ENCODE measurements around the gene CEACAM6. TPM values are rescaled to one million over a fixed set of nuclear protein-coding genes. Genes with fewer than 3 reads are reported as not detected.

Gene CEACAM6
- total RNA-seq, 1 donor from 2014 or later: 1.1 TPM

- peak; percentile 77 for TF ChIP-seq CTCF (conservative IDR thresholded peaks at IDR 0.05; ENCODE audit: low read depth, low read length)
- no peak overlapping the region for H3K4me3 ChIP-seq (ENCODE audit: low read depth, low read length)
- DNase-seq (ENCODE audit: low read depth): peak; percentile 6
Measured at GRCh38 chr19:41821003-41821735, 65.8 kb downstream of the CEACAM6 start.

Other genes with a start within 250 kb of the CEACAM6 start
- gene CEACAM21, start 179.4 kb upstream of the CEACAM6 start, total RNA-seq: not detected in 2 replicates
- not detected in 2 replicates for gene CEACAM4, start 128.5 kb upstream of the CEACAM6 start, total RNA-seq
- not detected in 2 replicates for gene CEACAM7, start 67.3 kb upstream of the CEACAM6 start, total RNA-seq
- not detected in 2 replicates for gene CEACAM5, start 46.9 kb upstream of the CEACAM6 start, total RNA-seq
- not detected in 2 replicates for gene CEACAM3, start 41.1 kb downstream of the CEACAM6 start, total RNA-seq
- not detected in 2 replicates for gene LYPD4, start 89.2 kb downstream of the CEACAM6 start, total RNA-seq
- gene DMRTC2, start 89.5 kb downstream of the CEACAM6 start, total RNA-seq: not detected in 2 replicates
- 1,573 and 1,845 TPM in 2 replicates for gene RPS19, start 104.7 kb downstream of the CEACAM6 start, total RNA-seq
- gene CD79A, start 121.7 kb downstream of the CEACAM6 start, total RNA-seq: not detected in 2 replicates
- gene ARHGEF1, start 127.7 kb downstream of the CEACAM6 start, total RNA-seq: 65.9 and 79.5 TPM in 2 replicates
- gene ERFL, start 172.9 kb downstream of the CEACAM6 start, total RNA-seq: not detected in 2 replicates
- gene RABAC1, start 203.8 kb downstream of the CEACAM6 start, total RNA-seq: 108 and 161 TPM in 2 replicates
- gene ATP1A3, start 238.7 kb downstream of the CEACAM6 start, total RNA-seq: 0.36 TPM in 1 of 2 replicates, not detected in the other